IPS DF 4.7 (cell line): ENCODE data around the gene SH3BP4.

Source experiments
- DNase-seq: peaks from one replicate; pipeline ENCODE4 v3.0.0-alpha.2; 2013; ENCODE audit warnings: low spot score; ENCODE audit errors: extremely low read depth

The SH3BP4 gene

DNA sequence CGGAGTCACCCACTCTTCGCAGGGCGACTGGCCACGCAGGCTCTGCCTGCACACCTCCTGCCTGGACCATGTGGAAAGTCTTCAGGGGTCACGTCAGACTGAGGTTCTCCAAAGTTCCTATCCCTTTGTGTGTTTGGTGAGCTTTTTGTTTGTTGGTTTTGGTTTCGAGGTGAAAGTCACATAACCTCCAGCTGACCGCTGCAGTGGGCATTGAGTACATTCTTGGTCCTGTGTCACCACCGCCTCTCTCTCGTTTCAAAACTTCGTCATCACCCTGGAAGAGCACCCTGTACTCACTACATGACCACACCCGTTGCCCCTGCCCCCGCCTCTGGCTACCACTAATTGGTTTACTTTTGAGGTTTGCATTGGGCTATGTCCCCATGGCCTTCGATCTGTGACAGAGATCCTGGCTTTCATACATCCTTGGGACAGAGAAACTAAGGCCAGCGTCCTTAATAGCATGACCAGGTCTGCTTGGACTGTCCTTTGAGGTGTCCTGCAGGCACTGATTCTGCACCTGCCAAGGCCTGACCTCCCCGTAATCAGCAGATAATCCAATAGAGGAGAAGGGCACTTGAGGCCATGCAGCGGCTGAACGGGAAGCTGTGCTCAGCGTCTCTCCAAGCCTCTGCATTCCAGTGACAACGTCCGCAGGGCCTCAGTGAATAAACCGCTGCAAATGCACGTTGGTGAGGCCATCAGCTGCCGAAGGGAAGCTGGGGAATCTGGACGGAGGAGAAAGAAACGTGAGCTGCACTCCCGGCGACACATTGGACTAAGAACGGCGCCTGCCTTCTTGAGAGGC lies 46.8 kb downstream of the SH3BP4 start:
- DNase-seq, result no peak

DNA sequence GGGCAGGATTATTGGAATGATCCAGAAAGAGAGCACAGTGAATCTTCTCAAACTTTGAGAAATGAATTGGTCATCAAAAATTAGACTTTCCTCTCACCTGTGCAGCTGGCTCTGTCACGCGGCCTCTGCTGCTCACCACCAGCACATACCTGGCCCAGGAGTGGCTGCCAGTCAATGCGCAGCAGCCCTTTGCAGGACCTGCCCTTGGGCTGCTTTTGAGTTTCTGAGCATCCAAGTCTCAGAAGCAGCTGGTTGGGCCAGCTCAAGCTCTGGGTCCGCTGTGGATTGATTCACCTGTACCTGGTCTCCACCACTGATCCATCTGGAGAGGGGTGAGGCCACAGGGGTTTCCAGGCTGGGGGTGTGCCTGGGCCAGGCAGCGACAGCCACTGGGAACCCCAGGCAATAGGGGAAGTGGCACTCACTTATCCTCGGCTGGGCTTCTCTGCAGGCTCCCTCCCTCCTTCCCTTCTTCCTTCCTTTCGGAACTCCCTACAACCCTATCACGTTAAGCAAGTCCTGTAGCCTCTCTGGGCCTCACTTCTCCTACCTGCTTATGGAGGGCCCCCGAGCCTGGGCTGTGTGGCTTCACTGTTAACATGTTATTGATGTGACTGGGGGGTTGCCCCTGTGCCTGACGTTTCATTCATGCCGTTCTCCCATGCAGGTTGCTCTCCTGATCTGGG lies 48.1 kb downstream of the SH3BP4 start:
- DNase-seq, result no peak

DNA sequence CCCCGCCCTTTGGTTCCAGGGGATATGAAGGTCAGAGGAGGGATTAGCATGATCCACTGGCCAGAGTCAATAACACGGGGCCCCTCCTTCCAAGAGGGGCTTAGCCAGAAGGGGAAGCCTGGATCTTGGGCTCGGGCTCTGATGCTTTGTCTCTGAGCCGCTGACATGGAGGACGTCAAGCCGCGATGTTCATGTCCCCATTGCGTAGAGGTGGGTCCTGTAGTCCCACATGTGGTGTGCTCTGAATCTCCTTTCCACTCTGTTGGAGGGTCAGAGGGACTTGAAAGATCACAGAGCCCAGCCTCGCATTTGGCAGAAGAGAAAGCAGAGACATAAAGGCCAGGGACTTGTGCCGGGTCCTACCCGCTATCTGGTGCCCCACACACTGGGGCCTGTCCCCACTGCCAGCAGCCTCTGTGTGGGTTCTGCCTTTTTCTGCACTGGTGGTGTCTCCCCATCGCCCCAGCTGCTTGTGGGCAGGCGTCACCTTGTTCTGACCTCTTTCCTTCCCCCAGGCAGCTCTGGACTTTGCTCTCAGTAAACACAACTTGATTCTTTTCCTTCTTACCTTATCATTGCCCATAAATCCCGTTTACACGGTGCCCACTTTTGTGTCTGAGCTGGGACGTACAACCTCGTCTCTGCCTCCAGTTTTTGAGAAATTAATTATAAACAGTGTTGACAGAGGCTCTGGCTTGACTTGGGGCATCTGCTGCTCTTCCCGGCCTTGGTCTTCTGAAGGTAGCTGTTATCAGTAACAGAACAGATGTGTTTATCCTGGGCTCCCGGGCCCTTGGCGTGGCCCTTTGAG lies 48.8 kb downstream of the SH3BP4 start:
- no peak for DNase-seq

DNA sequence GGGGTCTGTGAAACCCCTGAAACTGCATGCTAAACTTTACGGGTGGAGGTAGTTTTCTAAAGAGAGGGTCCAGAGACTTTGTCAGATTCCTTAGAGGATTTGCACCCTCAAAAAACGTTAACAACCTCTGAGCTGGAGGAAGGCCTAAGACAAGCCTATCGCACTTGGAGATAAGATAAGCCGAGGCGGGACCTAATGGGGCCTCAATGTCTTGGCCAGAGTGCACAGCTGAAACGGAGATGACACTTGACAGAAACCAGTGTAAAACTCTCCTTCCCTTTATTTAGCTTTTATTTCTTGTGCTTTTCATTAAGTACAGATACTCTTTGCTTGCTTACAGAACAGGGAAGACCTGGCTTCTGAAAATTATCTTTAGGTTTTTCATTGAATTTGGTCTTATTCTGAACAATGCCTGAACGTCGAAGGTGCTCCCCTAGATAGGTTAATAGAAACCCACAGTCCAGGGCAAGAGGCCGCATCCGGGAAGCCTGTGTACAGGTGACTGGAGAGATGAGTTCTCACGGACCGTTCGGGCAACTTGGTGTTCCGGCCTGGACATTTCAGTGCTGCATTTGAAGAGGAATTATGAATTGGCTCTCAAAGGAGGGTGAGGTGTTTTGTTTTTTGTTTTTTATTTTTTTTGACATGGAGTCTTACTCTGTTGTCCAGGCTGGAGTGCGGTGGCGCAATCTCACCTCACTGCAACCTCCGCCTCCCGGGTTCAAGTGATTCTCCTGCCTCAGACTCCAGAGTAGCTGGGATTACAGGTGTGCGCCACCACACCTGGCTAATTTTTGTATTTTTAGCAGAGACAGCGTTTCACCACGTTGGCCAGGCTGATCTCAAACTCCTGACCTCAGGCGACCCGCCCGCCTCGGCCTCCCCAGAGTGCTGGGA lies 49.7 kb downstream of the SH3BP4 start:
- DNase-seq, result no peak

DNA sequence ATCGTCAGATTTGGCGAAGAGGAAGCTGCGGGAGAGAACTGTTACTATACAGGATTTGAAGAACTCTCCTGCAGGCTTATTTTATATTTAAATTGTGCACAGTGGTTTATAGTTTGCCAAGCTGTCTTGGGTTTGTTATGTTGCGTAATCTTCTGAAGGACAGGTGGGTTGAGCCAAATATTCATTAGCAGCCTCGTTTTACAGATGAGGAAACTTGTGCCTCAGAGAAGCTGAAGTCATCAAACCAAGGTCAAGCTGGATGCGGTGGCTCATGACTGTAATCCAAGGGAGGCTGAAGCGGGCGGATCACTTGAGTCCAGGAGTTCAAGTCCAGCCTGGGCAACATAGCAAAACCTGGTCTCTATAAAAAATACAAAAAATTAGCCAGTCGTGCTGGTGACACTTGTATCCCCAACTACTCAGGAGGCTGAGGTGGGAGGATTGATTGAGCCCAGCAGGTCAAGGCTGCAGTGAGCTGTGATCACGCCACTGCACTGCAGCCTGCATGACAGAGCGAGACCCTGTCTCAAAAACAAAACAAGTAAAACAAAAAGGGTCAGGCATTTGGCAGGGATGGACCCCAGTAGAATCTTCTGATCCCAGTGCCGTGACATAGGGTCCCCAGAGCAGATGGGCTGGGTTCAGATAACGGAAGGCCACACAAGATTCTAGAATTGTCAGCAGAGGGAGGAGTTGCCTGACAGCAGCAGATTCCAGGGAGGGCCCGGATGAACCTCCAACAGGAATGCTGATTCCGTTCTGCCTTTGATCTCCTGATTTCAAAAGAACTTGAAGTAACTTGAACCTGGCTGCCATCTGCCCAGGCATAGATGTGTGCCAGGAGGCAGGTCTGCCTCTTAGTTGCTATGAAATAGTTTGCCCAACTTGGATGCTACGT lies 50.6 kb downstream of the SH3BP4 start:
- no peak for DNase-seq

DNA sequence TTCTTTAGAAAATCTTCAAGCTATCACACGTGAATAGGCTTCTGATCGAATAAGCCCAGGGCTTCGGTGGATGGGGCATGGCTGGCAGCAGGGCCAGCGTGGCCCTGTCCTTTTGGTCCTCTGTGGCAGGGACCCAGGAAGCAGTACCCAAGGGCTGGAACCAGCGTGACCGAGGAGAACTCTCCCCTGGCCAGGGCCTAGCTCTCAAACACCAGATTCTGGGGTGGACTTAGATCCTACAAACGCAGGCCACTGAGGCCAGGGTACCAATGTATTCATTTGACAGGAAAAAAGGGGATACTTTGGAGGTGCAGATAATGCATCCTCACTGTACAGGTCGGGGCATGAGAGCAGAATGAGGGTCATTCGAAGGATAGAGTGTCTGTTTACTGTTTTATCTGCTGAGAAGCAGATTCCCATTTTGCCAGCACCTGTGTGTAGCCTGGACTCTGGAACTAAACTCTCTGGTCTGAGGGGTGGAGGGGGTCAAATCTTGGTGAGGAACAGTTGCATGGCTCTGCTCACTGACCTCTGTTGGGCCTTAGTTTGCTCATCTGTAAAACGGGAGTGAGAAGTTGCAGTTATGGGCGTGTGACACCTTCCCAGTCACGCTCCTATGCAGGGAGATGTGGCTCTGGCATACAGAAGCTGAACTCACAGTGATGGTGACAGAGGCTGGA lies 51.4 kb downstream of the SH3BP4 start:
- DNase-seq, result no peak

DNA sequence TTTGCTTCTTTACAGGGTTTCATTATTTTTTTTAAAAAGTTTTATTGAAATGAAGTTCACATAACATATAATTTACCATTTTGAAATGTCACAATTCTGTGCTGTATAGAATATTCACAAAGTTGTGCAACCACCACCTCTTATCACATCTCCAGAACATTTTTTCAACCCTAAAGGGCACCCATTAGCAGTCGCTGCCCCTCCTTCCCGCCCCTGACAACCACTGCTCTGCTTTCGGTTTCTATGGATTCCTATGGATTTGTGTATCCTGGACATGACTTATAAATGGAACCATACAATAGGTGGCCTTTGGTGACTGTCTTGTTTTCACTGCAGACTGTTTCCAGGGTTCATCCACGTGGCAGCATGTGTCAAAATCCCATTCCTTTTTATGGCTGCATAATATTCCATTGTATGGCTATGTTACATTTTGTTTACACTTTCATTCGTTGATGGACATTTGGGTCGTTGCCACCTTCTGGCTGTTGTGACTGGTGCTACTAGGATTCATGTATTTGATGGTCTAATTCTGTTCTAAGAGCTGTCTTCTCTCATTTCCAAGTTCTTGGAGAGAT lies 52.6 kb downstream of the SH3BP4 start:
- DNase-seq, result no peak

DNA sequence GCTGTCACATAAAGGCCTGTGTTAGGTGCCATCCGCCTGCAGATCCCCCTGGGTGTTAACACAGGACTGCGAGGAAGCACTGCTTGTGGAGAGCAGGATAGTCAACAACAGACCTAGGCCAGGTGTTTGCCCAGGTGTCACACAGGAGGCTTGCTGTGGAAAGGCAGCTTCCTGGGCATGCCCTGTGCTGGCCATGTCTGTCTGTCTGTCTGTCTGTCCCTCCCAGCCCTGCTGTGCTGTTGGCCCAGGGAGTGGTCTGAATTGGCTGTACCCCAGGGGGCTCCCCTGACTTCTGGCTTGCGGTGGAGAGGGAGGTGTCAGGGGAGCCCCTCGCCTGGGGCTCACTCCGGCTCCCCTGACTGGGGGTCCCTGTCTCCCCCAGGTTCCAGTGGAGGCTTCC lies 53.2 kb downstream of the SH3BP4 start:
- no peak for DNase-seq

DNA sequence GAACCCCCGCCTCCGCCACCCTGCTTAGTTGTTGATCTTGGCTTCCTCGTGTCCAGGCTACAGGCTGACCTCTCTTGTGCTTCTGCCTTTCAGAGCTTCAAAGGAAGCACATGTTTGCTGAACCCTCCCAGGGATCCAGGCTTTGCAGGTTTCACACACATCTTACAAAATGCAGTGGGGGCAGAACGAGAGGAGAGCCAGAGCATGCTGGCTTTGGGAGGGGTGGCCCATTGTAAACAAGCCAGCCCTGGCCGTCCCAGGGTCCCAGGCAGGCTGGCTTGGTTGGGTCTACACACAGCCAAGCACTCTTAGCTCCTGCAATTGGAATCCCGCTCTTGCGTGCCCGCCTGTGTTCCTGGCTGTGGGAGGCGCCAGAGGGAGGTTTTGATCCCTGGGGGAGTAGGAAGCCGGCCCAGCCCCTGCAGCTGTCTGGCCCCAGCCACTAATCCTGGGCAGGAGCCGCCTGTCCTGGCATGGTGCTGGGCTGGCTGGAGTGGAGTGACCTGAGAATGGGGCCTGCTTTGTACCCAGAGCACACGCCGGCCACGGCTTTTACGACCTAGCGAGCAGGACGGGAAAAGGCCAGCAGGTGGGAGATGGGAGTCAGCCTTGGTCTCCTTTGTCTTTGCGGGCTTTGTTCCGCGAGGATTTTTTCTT lies 53.9 kb downstream of the SH3BP4 start:
- peak; percentile 46 for DNase-seq

DNA sequence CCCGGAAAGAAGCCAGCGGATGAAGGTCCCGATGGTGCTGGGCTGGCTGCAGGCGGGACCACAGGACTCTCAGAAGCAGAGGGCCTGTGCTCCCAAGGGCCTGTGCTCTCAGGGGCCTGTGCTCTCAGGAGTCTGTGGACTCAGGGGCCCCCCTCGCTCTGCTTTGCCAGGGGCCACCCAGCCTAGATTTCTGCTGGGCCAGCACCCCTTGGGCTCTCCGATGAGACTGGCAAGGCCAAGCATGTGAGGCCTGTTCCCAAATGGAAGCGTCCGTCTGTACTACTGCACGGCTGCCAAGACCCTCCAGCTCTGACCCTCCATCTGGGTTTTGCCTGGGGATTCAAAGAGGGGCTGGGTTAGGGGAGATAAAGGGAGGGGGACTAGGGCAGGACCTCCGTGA lies 54.6 kb downstream of the SH3BP4 start:
- DNase-seq, result no peak

DNA sequence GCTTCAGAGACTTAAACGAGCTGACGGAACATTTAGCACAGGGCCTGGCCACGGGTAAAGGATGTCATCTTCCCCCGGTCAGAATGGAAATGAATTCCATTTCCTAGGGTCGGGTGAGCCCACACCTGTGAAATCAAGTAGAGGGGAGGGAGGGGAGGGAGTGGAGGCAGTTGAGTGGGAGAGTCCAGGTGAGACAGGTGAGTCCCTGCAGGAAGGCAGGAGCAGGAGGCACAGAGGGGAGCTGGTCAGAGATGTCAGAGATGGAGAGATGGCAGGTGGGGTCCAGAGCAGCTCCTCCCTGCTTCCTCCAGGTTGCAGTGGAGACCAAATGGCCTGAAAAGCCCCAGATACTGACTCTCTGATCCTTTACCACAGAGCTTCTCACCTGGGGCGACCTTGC lies 55.2 kb downstream of the SH3BP4 start:
- no peak for DNase-seq

DNA sequence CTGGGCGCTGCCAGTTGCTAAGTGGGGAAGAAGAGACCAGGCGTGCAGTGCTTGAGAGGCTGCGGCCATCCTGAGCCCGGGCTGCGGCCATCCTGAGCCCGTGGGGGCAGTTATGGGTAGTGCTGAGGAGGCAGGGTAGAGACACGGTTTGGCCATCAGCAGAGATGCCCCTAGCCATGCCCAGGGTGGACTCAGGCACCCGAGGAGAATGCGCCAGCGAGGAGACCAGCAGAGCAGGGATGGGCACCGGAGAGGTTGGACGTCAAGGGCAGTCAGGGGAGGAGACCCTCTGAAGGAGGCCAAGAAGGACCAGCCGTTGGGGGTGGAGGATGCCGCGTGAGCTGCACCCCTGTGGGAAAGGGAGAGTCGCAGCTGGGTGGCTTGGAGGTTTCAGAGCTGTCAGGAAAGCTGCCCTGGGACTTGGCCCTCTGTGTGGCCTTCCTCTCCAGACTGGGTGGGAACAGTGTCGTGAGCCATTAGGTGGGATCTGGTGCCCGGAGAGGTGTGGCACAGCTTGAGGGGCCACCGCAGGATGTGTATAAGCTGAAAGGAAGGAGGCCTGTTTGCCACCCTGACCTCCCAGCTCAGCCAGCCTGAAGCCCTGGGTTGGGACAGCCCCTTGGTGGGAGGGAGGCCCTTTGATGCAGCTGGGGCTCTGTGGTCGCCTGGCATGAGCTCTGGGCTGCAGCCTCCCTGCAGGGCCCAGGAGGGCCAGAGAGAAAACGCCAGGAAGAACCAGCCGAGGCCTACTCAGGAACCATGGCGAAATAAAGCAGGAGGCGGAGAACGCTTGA lies 56.0 kb downstream of the SH3BP4 start:
- DNase-seq, result no peak

DNA sequence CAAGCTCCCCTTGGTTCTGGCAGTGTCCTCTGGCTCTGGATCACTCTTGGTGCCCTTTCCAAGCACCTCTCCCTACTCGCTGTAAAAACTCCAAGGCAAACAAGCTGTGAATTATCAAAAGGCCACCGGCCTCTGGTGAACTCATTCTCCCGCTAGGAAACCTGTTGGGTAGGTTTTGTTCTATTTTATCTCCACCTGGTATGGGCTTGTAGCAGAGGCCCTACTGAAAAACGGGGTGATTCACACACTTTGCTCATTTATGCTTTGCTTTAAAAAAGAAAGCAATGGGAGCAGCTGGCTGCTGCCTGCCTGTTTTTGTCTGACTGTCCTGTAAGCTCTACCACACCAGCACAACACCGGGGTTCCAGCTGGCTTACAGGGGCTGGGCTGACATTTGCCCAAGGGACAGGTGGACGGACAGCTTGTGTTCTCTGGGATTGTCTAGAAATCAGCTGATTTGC lies 56.8 kb downstream of the SH3BP4 start:
- no peak for DNase-seq

DNA sequence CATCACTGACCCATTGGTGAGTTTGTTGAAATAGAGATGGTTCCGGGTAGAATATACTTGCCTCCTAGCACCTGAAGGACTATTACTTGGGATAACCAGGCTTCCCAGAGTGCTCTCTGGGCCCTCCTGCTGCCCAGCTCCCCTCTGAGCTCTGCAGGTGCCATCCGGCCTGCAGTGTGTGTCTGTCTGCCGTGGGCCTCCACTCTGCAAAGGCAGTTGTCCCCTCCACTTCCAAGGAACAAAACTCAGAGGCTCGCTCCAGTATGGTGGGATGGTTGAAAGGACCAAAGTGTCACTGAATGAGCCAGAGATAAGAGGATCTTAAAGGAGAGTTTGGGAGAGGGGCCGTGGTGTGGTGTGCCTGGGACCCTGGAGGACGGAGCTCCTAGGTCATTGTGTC lies 57.3 kb downstream of the SH3BP4 start:
- no peak for DNase-seq

DNA sequence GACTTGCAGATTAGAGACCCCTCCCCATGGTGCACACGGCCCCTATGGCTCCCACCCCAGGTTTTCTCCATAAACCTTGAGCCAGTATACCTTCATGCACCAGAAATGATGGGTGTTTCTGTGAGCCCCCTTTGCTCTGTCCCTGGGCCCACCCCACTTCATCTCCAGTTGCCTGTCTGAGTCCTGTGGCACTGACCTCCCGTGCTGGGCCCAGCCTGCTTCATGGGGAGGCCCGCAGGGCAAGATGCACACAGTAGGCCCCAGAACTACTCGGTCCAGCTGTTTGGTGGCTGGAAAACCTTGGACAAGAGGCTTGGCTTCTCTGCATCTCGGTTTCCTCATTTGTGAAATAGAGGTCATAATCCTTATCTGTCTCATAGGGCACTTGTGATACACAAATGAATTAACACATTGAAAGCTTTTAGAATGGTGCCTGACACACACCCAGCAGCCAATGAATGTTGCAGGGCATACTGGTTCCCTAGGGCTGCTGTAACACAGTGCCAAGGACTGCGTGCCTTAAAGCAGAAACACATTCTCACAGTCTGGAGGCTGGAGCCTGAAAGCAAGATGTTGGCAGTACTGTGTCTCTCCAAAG lies 58.4 kb downstream of the SH3BP4 start:
- no peak for DNase-seq

DNA sequence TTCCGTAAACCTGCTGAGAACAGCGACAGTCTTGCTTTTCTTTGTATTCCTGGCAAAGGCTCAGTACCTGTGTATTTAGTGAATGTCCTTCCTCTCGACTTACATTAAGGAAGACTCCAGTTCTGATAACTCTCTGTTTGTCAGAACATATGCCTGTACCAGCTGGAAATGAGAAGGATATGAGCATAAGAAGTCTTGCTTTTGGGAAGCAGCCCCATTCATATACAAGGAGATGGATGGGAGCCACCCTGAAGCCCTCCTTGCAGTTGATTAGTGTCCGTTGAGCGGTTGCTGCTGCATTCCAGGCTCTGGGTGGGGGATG lies 59.8 kb downstream of the SH3BP4 start:
- no peak for DNase-seq

DNA sequence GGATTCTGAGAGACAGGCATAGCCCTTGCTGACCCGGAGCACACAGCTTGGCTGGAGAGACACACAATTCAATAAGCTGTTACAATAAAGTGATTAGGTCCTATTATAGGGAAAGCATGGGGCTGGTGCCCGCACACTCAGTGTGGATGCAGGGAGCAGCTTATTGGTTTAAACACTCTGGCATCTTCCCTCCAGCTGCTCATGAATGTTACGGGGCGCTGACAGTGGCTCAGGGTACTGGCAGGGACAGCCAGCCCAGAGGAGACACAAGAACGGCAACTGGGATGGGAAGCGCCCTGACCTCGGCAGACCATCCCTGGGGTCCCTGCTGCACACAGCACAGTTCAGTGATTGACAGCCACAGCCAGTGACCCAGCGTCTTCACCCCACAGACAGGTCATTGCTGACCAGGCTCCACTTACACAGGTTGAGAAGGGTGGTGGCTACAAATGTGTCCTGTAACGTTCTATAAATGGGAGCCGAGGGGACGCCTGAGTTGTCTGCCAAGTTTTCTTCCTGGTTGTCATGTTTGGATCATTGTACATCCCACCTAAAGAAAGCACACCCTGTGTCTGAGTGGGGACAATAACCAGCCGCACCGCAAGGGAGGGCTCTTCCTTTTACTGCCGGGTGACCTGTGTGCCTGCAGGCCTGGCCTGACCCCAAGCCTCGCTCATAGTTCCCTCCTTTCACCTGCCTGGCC lies 60.3 kb downstream of the SH3BP4 start:
- DNase-seq, result no peak
